Heart left ventricle (tissue), 16 donors: ENCODE results near the gene CXCL11. TPM values are rescaled to one million over a fixed set of nuclear protein-coding genes. Genes with fewer than 3 reads are reported as not detected.

ENCODE experiments used
- ATAC-seq, 4 donors: fragments of 200-7000 bp; cut with Tn5 transposase; one replicate each; pipeline ENCODE4 v1.9.1; 2020 to 2022; ENCODE audit warnings: moderate library complexity in 4 of 4, mild to moderate bottlenecking in 3 of 4, moderate number of reproducible peaks in 1 of 4
- DNase-seq, 5 donors: peaks; one replicate each; pipeline ENCODE4 v3.0.0-alpha.2; 2020
- H3K27ac ChIP-seq, 12 donors: fragments of 200-600 bp; sonication (generic) in 4 of 12; one replicate each; pipeline versions ENCODE4 v1.5.0 to v1.8.0; 2016 to 2022; ENCODE audit warnings: mild to moderate bottlenecking in 2 of 12
- H3K27me3 ChIP-seq, 9 donors: fragments of 200-600 bp; sonication (generic) in 2 of 9; one replicate each; pipeline versions ENCODE4 v1.5.1 to v1.8.0; 2016 to 2022; ENCODE audit warnings: mild to moderate bottlenecking in 3 of 9
- H3K36me3 ChIP-seq, 9 donors: fragments of 200-600 bp; sonication (generic) in 2 of 9; one replicate each; pipeline versions ENCODE4 v1.5.0 to v1.8.0; 2018 to 2022; ENCODE audit warnings: mild to moderate bottlenecking in 2 of 9
- H3K4me1 ChIP-seq, 12 donors: fragments of 200-600 bp; sonication (generic) in 4 of 12; one replicate each; pipeline versions ENCODE4 v1.5.0 to v1.8.0; 2016 to 2022; ENCODE audit warnings: mild to moderate bottlenecking in 3 of 12
- H3K4me3 ChIP-seq, 12 donors: fragments of 200-600 bp; sonication (generic) in 4 of 12; one replicate each; pipeline versions ENCODE4 v1.5.0 to v1.8.0; 2017 to 2022; ENCODE audit warnings: mild to moderate bottlenecking in 9 of 12, moderate library complexity in 4 of 12
- H3K9me3 ChIP-seq, 12 donors: fragments of 200-600 bp; sonication (generic) in 4 of 12; one replicate each; pipeline versions ENCODE4 v1.5.0 to v1.8.0; 2016 to 2022; ENCODE audit warnings: mild to moderate bottlenecking in 1 of 12
- POLR2A ChIP-seq, 2 donors: fragments of 450-650 bp; IDR thresholded peaks; one replicate each; pipeline ENCODE4 v1.6.1; 2017; ENCODE audit warnings: antibody characterized with exemption in 2 of 2, mild to moderate bottlenecking in 2 of 2, moderate library complexity in 2 of 2
- WGBS, 4 donors: extraction: QIAGEN DNeasy Blood & Tissue Kit in 2 of 4; methylation state at CpG; one replicate each; pipeline versions ENCODE4 v1.1.5 to v1.1.7; 2013 to 2018; 5-methylcytosine and 5-hydroxymethylcytosine counted together
- intact Hi-C, 10 donors: fragments of 100-400 bp; cut with DNase I; formaldehyde crosslinking; loops; one replicate each; pipeline versions ENCODE4 v1.11.1 to v1.14.2; 2022
- polyA plus RNA-seq, 2 donors: library from polyadenylated mRNA; stranded (reverse); fragments of 200-250 nt; gene quantifications; one replicate each; pipeline ENCODE4 v1.2.3, GENCODE V29; 2013
- total RNA-seq, 9 donors: library from RNA; depleted of rRNA in 2 of 9; stranded (reverse); fragments of >200 nt in 2 of 9; fragmentation: NEBNext Ultra II Directional in 3 of 9; extraction: Animal tissue kit (Norgen Biotek cat#: 25700) in 3 of 9; gene quantifications; one replicate each; pipeline versions ENCODE4 v1.1.0 to v1.2.4, GENCODE V29; 2016 to 2023
- TF ChIP-seq, protein P1 (sequence below), 12 donors: fragments of 200-600 bp; sonication (generic) in 4 of 12; IDR thresholded peaks; one replicate each; pipeline versions ENCODE4 v1.5.0 to v1.8.0; 2018 to 2022; ENCODE audit warnings: antibody characterized with exemption in 12 of 12, mild to moderate bottlenecking in 5 of 12
- donor health status: ischemic (EF 13 %, LVEDD 7.1; RV severe dilation, severe dysfunction).
- donor health status: healthy with polysubstance abuse.
- donor health status: DM: no; HTN: yes; CAD: no.
- donor health status: DM: no; HTN: no; CAD: no.
- donor health status: ischemic (EF 25% LVEDD 6.9; RV normal size, moderate dysfunction).
- donor health status: ischemic (EF 25% LVEDD 5.7; RV mildly dilated, moderate dysfunction).
- donor health status: healthy.
- donor health status: DM: yes; HTN: yes; CAD: no.
- donor health status: ischemic (EF 35%, LVEDD 5.7; RV mildly dilated, moderate dysfunction).
- donor health status: nonischemic (EF 11% LVEDD 7.7; RV severe dilation, severe dysfunction).
- donor health status: DM: yes; HTN: yes; CAD: no.
- donor health status: PGD.
- donor health status: ischemic (EF 29% LVEDD 5.4; RV normal size, mild dysfunction).
- donor health status: nonischemic (EF 23%, LVEDD 6.1; RV moderate dilation, normal function).

Gene CXCL11
- total and polyA plus RNA-seq, 11 donors: 0.06 to 70.7 (median 1.8) TPM; not detected in 7

DNA sequence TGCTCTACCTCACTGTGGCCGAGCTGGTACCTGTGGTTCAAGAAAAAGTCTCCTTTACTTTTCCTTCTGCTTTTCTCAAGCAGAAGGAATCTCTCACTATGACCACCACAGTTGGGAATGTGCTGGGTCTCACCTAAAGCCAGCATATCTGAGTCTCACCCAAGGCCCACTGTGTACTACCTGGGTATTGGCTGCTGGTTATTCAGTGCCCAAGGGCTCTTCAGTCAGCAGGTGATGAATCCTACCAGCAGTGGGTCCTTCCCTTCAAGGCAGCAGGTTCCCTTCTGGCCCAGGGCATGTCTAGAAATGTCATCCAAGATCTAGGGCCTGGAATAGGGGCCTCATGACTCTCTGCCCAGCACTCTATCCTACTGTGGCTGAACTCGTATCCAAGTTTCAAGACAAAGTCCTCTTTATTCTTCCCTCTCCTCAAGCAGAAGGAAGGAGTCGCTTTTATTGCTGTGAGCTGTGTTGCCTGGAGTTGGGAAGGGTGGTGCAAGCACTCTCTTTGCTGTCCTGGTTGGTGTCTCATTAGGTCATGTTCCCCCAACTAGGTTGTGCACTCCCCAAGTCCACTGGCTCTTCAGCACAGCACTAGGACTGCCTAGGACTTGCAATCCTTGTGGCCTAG lies 18.7 kb downstream of the CXCL11 start:
- TF ChIP-seq POLR2A (IDR thresholded peaks at IDR 0.05): no peak
- TF ChIP-seq, protein P1, sequence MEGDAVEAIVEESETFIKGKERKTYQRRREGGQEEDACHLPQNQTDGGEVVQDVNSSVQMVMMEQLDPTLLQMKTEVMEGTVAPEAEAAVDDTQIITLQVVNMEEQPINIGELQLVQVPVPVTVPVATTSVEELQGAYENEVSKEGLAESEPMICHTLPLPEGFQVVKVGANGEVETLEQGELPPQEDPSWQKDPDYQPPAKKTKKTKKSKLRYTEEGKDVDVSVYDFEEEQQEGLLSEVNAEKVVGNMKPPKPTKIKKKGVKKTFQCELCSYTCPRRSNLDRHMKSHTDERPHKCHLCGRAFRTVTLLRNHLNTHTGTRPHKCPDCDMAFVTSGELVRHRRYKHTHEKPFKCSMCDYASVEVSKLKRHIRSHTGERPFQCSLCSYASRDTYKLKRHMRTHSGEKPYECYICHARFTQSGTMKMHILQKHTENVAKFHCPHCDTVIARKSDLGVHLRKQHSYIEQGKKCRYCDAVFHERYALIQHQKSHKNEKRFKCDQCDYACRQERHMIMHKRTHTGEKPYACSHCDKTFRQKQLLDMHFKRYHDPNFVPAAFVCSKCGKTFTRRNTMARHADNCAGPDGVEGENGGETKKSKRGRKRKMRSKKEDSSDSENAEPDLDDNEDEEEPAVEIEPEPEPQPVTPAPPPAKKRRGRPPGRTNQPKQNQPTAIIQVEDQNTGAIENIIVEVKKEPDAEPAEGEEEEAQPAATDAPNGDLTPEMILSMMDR (IDR thresholded peaks at IDR 0.05): no peak
- WGBS, 4 donors: 79 to 100% (median 95%) methylated on average over 3 of the region's 3 CpGs
- H3K9me3 ChIP-seq: no peaks in the 10 kb centered on the region
- H3K36me3 ChIP-seq: no peaks in the 10 kb centered on the region
- peak overlapping the region in 1 of 12 donors; percentile 6 for H3K27ac ChIP-seq
- no peak for DNase-seq
- ATAC-seq: peak in 1 of 4 donors; percentile 39
- no peaks in the 10 kb centered on the region for H3K27me3 ChIP-seq
- H3K4me1 ChIP-seq: peaks cover 0 to 35% (median 2%) of the 10 kb centered on the region in 12 donors
- no peak overlapping the region for H3K4me3 ChIP-seq
- intact Hi-C loops: loop anchor here in 1 of 10 donors (5.0 kb wide), 1 partner anchor 40 kb away; no protein-coding TSS in a partner anchor

GRCh38 chr4:76016393-76016792 lies 19.5 kb downstream of the CXCL11 start:
- no peak for DNase-seq
- no peaks in the 10 kb centered on the region for H3K27me3 ChIP-seq
- 81 to 91% (median 84%) methylated on average over 2 of the region's 2 CpGs for WGBS, 4 donors
- ATAC-seq: peak in 1 of 4 donors; percentile 51
- TF ChIP-seq POLR2A (IDR thresholded peaks at IDR 0.05): no peak
- TF ChIP-seq, protein P1 (IDR thresholded peaks at IDR 0.05): no peak
- H3K4me3 ChIP-seq: no peak overlapping the region
- H3K9me3 ChIP-seq: no peaks in the 10 kb centered on the region
- no peak overlapping the region for H3K27ac ChIP-seq
- peaks cover 0 to 41% (median 6%) of the 10 kb centered on the region in 12 donors for H3K4me1 ChIP-seq
- H3K36me3 ChIP-seq: no peaks in the 10 kb centered on the region
- intact Hi-C loops: loop anchor here in 1 of 10 donors (5.0 kb wide), 1 partner anchor 41 kb away; no protein-coding TSS in a partner anchor

DNA sequence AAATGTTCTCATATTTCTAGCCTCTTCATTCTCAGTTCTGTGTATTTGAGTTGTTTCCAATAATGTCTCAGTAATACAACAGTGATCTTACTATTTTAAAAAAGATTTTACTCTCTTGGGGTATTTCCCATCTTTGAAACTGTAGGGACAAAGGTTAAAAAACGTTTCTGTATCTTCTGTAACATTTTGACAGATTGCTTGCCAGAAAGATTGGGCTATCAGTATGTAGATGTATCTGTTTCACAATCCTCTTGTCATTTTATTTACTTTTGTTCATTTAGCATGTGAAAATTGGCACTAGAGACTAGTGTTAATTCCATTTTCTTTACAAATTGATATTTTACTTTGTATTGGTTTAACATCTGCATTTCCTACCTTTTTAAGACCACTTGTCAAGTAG lies 22.3 kb downstream of the CXCL11 start:
- Histone ChIP-seq H3K27ac (peak overlapping the region in 4 of 12 donors; percentile 78 to 92 (median 84)), H3K4me3 (no peak overlapping the region), H3K27me3 (no peaks in the 10 kb centered on the region), H3K4me1 (peaks cover 0 to 46% (median 6%) of the 10 kb centered on the region in 12 donors), H3K36me3 (no peaks in the 10 kb centered on the region), H3K9me3 (no peaks in the 10 kb centered on the region)
- intact Hi-C loops: loop anchor here in 1 of 10 donors (5.0 kb wide), 1 partner anchor 199 kb away; the partner anchor contains the start of gene SCARB2
- DNase-seq (no peak), ATAC-seq (no peak)
- no peak for TF ChIP-seq POLR2A (IDR thresholded peaks at IDR 0.05)
- TF ChIP-seq, protein P1 (IDR thresholded peaks at IDR 0.05): no peak
- 21 to 30% (median 28%) methylated on average over 1 of the region's 1 CpG for WGBS, 4 donors

DNA sequence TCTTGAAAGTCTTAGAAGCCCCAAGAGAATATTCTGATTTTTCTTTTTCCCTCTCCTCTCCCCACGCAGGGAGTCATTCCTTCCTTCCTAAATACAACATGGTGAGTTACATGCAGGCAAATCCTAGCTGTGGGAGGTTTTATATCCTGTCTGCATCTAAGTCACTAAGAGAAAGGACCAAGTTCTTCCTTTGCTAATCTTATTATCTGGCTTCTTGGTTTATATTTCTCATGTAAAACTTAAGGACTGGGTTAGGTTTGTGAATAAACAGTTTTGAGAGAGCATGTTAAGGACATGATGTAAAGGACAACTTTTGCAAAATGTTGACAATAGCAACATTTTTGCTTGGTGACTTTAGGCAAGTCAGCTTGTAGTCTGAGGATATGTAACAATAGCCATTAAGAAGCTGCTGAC lies 23.5 kb downstream of the CXCL11 start:
- peak in 1 of 4 donors; percentile 53 for ATAC-seq
- peak overlapping the region; percentile 65 to 92 (median 81) for H3K27ac ChIP-seq
- H3K36me3 ChIP-seq: no peaks in the 10 kb centered on the region
- no peak for TF ChIP-seq POLR2A (IDR thresholded peaks at IDR 0.05)
- TF ChIP-seq, protein P1 (IDR thresholded peaks at IDR 0.05): no peak
- H3K4me1 ChIP-seq: peaks cover 0 to 46% (median 6%) of the 10 kb centered on the region in 12 donors
- H3K4me3 ChIP-seq: peak overlapping the region in 5 of 12 donors; percentile 1 to 41 (median 29)
- intact Hi-C loops: loop anchor here in 1 of 10 donors (5.0 kb wide), 1 partner anchor 200 kb away; the partner anchor contains the start of gene SCARB2
- 24 to 38% (median 36%) methylated on average over 1 of the region's 1 CpG for WGBS, 4 donors
- H3K27me3 ChIP-seq: no peaks in the 10 kb centered on the region
- no peaks in the 10 kb centered on the region for H3K9me3 ChIP-seq
- DNase-seq: no peak
